ENCODE data around the gene MYEF2.
A peak's percentile ranks its signal among the peaks of the same experiment; 100 is the strongest.

MYEF2 gene, protein sequence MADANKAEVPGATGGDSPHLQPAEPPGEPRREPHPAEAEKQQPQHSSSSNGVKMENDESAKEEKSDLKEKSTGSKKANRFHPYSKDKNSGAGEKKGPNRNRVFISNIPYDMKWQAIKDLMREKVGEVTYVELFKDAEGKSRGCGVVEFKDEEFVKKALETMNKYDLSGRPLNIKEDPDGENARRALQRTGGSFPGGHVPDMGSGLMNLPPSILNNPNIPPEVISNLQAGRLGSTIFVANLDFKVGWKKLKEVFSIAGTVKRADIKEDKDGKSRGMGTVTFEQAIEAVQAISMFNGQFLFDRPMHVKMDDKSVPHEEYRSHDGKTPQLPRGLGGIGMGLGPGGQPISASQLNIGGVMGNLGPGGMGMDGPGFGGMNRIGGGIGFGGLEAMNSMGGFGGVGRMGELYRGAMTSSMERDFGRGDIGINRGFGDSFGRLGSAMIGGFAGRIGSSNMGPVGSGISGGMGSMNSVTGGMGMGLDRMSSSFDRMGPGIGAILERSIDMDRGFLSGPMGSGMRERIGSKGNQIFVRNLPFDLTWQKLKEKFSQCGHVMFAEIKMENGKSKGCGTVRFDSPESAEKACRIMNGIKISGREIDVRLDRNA

DNA sequence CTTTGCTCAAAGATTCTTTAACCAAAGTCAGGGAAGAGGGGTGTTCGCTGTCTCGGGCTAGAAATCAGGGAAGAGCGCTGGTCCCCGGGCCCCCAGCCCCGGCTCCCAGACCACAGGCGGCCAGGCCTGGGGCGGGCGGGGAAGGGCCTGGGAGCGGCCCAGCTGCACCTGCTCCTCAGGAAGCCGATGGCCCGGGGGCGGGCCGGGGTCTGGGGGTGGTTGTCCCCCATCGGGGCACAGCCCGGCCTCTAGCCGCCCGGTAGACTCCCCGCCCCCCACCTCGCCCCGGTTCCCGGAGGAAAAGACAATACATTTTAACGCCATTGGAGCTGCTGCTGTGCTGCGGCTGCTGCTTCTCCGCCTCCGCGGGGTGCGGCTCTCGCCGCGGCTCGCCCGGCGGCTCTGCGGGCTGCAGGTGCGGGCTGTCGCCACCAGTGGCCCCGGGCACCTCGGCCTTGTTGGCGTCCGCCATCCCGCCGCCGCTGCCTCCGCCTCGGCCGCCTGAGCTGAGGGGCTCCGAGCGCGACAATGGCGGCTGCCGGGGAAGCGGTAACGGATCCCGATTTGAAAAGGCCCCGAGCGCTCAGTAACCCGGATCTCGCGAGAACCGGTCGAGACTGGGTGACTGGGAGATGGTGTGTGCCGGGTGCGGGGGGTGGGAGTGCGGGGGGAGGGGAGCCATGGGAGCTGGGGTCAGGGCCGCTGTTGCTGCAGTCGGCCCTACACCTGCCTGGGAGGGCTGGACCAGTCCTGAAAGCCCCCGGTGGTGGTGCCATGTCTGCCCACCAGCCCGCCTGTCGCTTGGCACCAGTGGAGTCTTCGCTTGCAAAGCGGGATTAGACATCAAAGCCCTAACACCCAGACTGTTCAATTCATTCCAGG is at the start of gene MYEF2:
Gene MYEF2, minus strand, starts transcription at position 530 of the 882 bp plus-strand sequence. Its CDS starts 58 bp downstream, at position 472.
- DNase-seq (ENCODE audit: low spot score): no peak

DNA sequence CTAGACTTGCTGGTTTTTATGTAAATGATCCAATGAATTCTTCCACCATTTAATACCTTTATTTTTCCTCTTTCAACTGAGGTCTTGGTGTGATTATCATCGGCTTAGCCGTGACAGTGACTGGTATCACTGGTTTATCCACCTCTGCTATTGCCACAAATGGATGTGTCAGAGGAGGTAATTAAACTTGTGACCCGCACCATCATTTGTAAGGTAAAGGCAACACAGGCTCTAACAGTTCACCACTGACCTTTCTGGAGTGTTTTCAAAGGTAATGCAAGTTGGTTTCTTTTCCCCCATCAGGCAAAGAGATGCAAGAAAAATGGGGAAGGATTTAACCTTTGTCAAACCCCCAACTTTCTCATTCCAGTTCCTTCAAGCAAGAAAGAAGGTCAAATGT is 47.7 kb upstream of the MYEF2 start:
- DNase-seq (ENCODE audit: low spot score): no peak

DNA sequence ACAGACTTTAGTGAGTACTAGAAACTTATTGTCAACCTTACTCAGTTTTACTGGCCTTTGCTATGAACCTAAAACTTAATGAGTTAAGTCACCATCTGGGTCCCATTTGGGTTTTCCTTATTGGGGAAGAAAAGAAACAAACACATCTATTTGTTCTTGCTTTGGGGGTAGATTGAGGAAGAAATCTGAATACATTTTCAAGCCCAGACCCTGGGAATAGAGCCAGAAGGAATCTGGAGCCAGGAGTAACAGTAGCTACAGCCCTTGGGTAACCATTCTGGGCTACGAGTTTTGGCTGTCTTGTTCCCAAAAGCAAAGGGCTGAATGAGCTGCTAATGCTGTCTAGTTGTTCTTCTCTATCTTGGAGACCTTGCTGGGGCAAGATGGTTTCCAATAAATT is 44.5 kb upstream of the MYEF2 start:
- no peak for DNase-seq (ENCODE audit: low spot score)

DNA sequence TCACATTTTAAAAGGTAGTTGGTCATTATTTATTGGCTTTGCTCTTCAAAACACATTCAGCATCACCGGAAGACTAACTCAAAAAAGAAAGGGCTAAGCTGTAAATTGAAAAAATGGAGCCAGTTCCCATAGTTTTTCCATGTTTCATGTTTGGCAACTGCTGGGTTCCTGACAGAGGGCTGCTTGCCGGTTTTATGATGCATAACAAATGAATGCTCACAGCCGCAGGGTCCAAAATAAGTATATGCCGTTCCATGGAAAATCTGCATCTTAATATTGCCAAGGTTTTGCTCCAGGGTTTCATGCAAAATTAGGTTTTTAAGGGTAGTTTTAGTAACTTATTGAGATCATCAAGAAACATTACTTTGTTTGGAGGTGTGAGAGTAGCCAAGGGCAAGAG is 43.8 kb upstream of the MYEF2 start:
- no peak for DNase-seq (ENCODE audit: low spot score)

DNA sequence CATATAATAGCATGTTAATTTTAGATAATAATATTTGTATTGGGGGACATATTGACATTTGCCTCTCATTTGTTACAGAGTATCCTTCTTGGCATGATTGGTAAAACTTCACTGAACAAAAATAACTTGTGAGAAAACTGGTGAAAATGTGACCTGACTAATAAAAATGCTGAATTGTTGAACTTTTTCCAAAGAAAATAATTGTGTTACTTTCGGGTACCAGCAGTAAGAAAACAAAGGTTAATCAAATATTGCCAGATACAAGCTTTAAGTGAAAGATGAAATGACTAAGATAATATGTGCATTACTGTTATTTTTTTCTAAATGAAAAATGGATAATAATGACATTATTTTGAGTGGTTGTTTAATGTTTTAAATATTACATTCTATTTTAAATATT is 43.2 kb upstream of the MYEF2 start:
- no peak for DNase-seq (ENCODE audit: low spot score)

DNA sequence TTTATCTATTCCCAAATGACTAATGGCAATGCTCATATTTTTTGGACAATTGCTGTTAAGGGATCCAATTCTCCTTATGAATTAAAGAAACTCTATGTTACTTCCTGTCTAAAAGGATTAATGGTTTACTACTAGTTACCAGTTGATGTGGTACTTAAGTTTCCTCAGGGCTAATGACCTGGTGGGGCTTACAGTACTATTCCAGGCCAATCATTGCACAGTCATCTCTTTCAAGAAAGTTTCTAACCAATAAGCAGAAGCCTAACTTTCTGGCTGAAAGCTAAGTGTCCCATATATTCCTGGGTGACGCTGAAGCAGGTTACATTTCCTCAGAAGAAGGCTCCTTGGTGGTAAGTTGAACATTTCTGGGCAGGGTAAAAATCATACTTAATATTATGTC is 27.9 kb upstream of the MYEF2 start, which contains the start of gene SLC12A1:
Gene SLC12A1, plus strand, starts transcription at position 322 of the 400 bp plus-strand sequence. CDS start 1,418 bp downstream, outside the sequence.
- no peak for DNase-seq (ENCODE audit: low spot score)

DNA sequence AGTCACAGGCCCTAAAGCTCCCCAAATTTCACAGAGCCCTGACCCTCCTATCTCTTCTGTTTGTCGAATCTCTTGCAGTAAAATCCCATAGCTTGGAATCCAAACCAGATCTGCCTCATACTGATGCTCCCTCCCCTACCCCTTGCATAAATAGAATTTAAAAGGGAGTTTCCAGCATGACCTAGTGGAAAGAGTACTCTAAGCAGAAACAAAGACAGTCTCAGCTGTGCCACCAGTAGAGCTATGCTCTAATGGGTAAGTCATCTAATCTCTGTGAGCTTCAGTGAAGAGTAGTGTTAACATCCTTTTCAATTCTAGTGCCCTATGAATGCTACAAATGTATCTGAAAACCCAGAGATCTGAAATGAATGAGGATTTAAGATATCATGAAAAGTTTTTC is 24.0 kb upstream of the MYEF2 start:
- no peak for DNase-seq (ENCODE audit: low spot score)

DNA sequence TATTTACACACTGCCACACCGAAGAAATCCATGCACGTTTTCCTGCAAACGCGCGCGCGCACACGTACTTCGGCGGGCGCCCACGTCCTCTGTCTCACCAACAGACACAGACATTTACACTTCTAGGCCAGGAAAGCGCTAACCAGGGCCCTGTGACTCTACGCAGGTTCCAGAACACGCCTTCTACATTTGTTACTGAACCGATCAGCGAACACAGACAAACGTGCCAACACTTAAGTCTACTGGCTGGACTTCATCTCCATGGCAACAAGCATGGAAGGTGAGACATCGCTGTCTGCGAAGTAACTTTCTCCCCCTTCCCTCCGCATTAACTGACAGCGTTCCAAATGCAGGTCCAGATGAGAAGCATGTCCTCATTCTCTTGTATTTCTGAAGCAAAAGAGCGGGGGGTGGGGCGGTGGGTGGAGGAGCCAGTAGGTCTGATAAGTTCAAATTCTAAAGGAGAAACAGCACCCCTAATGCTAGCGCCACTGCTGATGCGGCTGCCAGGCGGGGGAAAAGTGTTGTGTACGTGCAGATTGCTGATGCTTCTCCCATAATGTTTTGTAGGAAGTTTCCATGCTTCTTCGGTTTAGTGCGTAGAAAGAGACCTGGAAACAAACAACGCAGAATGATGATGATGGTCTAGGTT is 13.6 kb upstream of the MYEF2 start, which contains the start of gene CTXN2:
Gene CTXN2, plus strand, starts transcription at position 92 of the 652 bp plus-strand sequence. CDS start 9,636 bp downstream, outside the sequence.
- no peak for DNase-seq (ENCODE audit: low spot score)

DNA sequence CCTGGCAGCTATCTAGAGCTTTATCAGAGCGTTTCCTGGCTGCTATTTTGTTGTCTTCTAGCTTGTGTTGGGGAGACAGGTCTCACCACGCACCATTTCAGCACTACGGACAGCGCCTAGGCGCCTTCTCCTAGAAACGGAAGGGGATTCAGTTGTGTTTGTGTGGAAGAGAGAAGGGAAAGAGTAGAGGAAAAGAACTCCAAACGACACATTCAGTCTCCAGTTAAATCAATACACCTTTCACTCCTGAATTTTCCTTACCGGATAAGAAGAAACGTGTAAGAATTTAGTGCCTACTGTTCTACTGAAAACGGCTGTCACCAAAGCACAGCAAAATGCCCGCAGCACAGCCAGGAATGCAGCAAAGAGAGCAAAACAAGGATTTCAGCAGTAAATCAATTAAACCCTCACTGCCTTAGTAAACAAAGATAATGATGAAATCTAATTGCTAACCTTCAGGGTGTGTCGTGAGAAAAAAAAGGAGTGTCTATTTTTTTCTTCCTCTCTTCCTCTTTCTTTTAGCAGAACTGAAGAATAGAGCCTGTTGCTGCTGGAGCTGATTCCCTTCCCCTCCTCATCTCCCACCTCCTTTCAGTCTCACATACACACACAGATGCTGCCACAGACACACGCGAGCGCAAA is 13.0 kb upstream of the MYEF2 start:
- DNase-seq (ENCODE audit: low spot score): peak; percentile 54

DNA sequence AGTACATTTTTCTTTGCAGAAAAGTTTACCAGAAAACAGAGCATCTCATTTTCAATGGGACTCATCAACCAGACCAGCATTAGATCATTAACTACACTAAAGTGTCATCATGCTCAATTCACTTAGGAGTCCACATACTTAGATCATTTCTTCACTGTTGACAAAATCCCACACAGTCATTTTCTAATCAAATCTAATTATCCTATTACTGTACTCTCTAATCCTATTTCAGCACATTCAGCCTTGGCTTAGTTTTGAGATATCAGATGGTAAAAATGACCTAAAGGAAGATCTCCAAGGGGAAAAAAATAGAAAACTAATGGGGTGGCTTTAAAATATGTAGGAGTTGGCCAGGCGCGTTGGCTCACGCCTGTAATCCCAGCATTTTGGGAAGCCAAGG is 8.2 kb upstream of the MYEF2 start:
- DNase-seq (ENCODE audit: low spot score): no peak

DNA sequence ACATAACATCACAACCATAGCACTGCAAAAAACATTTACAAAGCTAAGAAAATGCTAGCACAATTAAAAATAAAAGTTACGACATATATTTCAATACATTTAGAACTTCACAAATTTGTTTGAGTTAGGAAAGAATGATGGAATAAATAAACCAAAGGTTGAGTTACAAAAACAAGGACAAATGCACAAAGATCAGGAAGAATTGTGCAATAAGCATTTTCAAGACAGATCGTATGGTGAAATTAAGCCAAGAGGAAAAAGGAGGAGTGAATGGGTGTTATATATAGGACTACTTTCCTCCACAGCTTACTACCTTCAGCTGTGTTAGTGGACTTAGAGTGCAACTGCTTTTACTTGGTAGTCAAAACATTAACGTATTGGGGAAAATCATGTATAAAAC is 7.4 kb upstream of the MYEF2 start:
- no peak for DNase-seq (ENCODE audit: low spot score)

DNA sequence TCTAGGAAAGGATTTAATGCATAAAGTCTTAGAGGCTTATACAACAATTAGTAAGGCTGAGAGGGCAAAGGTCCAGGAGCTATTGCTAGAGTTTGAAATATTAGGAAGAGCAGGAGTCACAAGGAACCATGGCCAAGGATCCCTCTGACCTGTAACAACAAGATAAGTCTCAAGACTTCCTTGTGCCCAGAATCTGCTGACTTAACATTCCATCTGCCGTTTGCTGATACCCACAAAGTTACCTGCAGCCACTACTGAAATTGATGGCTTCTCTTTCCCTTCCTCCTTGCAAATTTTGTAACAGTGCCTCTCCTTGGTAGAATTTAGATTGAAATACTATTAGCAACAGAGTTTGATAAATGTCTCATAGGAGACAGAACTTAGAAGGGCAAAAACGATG is 4.7 kb upstream of the MYEF2 start:
- DNase-seq (ENCODE audit: low spot score): no peak

DNA sequence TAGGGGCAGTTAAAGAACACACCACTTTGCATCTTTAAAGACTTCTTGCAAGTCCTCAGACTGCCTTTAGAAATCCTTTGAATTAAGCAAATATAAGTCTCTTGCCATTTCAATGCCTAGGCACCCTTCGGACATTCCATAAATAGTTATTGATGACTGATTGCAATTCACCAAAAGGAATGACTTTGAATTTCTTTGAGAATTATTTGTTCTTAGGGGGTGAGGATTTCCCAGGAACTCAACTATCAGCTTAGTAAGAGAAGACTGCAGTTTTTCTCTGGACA is 495 bp upstream of the MYEF2 start:
- DNase-seq (ENCODE audit: low spot score): no peak

DNA sequence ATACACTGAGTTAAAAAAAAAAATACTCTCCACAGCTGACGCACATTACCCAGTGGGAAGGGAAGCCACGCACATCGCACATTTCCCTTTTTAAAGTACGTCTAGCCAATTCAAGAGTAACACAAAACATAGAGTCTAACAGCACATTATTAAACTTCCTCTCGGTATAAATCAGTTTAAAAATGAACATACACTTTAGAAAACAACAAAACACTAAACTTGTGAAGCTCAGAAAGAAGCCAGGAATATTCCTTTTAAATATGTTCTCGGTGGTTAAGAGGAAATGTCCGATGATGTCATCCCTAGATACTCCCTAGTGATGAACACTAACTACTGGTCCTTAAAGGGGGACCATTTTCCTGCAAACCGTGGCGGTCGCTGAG is 721 bp downstream of the MYEF2 start:
- no peak for DNase-seq (ENCODE audit: low spot score)

DNA sequence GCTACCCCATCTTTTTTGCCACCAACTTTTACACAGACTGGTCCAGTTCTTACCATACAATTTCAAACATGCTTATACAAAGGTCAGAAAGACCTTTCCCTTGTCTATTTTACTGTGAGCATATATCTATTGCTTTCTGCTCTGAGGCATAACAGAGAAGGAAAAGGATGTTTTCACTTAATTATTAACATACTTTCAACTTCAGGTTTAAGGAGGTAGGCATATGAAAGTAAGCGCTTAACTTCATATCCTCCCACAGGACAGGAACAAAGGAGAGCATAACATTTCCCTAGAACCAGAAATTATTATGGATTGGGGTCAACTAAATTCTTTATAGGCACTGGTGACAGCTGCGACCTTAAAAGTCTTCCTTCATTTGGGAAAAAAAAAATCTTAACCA is 1.1 kb downstream of the MYEF2 start:
- DNase-seq (ENCODE audit: low spot score): no peak

DNA sequence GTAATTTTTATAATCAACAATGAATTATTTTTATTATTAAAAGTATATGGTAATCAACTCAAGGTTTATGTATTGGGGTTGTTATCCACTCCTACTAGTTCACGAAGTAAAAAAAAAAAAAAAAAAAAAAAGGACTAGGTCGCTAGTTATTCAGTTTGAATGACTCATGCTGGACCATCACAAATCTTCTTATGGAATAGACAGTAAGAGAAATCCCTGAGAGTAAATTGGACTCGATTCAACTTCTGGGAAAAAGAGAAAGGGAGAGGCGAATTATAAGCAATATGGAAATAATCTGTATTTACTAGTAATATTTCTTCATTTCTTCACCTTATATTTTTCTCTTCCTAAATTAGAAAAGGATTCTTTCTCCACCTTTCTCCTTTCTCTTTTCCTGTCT is 2.0 kb downstream of the MYEF2 start:
- DNase-seq (ENCODE audit: low spot score): no peak

DNA sequence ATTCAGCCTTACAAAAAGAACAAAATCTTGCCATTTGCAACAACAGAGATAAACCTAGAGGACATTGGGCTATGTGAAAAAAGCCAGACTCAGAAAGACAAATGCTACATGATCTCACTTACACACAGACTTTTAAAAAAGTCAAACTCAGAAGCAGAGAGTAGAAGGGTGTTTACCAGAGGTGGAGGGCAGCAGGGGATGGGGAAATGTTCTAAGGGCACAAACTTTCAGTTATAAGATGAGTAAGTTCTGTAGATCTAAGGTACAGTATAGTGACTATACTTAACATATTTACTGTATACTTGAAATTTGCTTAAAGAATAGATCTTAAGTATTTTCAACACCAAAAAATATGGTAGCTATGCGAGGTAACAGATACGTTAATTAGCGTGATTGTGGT is 3.0 kb downstream of the MYEF2 start:
- no peak for DNase-seq (ENCODE audit: low spot score)

DNA sequence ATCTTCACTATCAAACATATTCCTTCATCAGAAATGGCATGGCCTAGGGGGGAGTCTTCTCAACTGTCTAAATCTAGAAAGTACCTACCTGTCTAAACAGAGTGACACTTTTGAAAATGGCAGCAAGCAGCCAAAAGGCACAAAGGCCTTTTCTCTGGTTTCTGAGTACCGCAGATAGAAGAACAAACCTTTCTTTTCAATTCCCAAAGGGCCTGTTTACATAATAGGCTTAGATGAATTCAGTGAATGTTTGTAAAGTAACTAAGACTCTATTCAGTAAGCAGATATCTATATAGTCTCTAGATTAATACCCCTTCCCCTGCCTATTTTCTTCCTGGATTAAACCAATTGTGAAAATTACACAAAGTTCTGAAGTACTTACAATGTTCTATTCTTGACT is 7.1 kb downstream of the MYEF2 start:
- no peak for DNase-seq (ENCODE audit: low spot score)

DNA sequence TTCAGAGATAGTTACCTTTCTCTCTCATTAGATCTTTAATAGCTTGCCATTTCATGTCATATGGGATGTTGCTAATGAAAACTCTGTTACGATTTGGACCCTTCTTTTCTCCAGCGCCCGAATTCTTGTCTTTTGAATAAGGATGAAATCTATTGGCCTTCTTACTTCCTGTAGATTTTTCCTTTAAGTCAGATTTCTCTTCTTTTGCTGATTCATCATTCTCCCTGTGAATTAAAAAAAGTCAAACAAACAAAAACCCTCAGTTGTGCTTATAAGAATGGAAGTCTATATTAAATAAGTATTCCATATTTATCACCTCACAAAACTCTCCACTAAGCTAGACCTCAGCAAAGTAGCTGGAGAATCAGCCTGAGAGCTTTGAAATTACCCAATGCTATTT is 9.5 kb downstream of the MYEF2 start:
- no peak for DNase-seq (ENCODE audit: low spot score)

DNA sequence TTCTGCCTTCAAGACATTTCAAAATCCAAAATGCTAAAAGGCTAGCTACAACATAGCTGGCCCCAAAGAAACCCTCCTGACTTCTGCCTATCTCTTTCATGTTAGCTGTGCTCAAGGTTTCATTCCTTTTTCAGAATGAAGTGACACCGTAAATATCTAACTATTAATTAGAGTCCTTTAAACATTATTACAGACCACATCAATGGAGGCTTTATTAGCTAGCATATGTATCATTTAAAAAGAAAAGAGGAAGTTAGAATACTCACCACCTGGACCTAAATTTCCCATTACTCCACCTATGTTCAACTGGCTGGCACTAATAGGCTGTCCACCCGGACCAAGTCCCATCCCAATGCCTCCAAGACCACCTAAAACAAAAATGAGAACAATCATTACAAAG is 24.6 kb downstream of the MYEF2 start:
- DNase-seq (ENCODE audit: low spot score): no peak

DNA sequence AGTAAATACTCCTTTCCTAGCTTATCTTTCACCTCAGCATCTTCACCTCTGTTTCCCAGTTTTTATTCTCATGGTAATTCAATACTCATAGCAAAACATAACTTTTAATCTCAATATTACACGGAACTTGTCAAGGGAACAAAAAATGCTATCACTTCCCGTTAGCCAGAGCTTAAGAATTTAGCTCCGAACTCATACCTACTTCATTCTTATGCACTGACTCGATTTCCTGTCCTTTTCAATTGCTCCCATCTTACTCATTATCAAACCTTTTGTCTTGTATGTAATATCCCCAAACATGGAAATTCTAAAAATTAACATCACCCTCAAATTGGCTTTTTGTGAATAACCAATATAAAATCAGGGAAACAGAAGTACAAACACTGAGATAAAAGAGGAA is 28.2 kb downstream of the MYEF2 start:
- no peak for DNase-seq (ENCODE audit: low spot score)

DNA sequence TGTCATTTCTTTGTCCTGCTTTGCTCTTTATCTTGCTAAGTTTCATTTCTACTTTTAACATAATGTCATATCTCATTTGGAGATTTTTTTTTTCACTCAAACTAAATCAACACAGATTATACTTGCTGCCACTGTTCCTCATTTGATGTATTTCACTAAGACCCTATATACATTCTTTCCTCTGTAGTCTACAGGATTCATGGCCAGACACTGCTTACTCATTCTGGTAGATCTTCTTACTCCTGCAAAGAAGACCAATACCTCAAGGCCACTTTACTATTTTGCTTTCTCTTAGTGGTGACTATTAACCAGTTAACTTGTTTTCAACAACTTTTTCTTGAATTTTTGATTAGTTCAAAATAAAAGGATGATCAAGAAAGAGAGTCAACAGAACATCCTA is 30.7 kb downstream of the MYEF2 start:
- DNase-seq (ENCODE audit: low spot score): no peak

All from LoVo (cell line).